ENCODE measurements around the gene CHD1L. TPM values are rescaled to one million over a fixed set of nuclear protein-coding genes. Genes with fewer than 3 reads are reported as not detected.

Gene CHD1L
- total and polyA plus RNA-seq, 2 of the 13 experiments (the other 11 are each of a cell fraction or from before 2014, with no cell fraction given): 74.3 to 111 TPM

GRCh38 chr1:147241934-147242448 is 493 bp upstream of the CHD1L start (continued):
- TF ChIP-seq ETV6 (CRISPR knock-in tag; conservative IDR thresholded peaks at IDR 0.05): no peak
- TF ChIP-seq ZNF138 (CRISPR knock-in tag; IDR thresholded peaks at IDR 0.05; ENCODE audit: low read depth): no peak
- peak; percentile 2; the same call in 1 of the 2 replicates for TF ChIP-seq SMAD3 (CRISPR knock-in tag; IDR thresholded peaks at IDR 0.05)
- no peak for TF ChIP-seq BCL3 (CRISPR knock-in tag; IDR thresholded peaks at IDR 0.05)
- no peak for TF ChIP-seq ZNF580 (CRISPR knock-in tag; IDR thresholded peaks at IDR 0.05; ENCODE audit: borderline replicate concordance, low read depth)
- TF ChIP-seq ZNF766 (CRISPR knock-in tag; IDR thresholded peaks at IDR 0.05; ENCODE audit: borderline replicate concordance): no peak
- TF ChIP-seq ZNF552 (CRISPR knock-in tag; IDR thresholded peaks at IDR 0.05; ENCODE audit: borderline replicate concordance): no peak
- no peak for TF ChIP-seq FUBP1 (CRISPR knock-in tag; IDR thresholded peaks at IDR 0.05; ENCODE audit: borderline replicate concordance)
- TF ChIP-seq PAXIP1 (CRISPR knock-in tag; conservative IDR thresholded peaks at IDR 0.05): no peak
- 0 out of 2 replicates have a peak, but pooled peaks have one; percentile 6 for TF ChIP-seq DNMT3B (CRISPR knock-in tag; conservative IDR thresholded peaks at IDR 0.05)
- no peak for TF ChIP-seq ZBTB4 (CRISPR knock-in tag; IDR thresholded peaks at IDR 0.05; ENCODE audit: borderline replicate concordance)
- TF ChIP-seq ZNF788 (CRISPR knock-in tag; IDR thresholded peaks at IDR 0.05; ENCODE audit: borderline replicate concordance): no peak
- TF ChIP-seq ZC3H4 (CRISPR knock-in tag; IDR thresholded peaks at IDR 0.05; ENCODE audit: borderline replicate concordance): peak; percentile 59; the same call in 1 of the 2 replicates
- TF ChIP-seq ZMAT5 (CRISPR knock-in tag; IDR thresholded peaks at IDR 0.05; ENCODE audit: borderline replicate concordance, low read depth): no peak
- no peak for TF ChIP-seq MAZ (IDR thresholded peaks at IDR 0.05; ENCODE audit: borderline replicate concordance, low read depth, low read length)
- no peak for TF ChIP-seq MAZ (CRISPR knock-in tag; IDR thresholded peaks at IDR 0.05; ENCODE audit: low read depth)
- TF ChIP-seq TEAD3 (CRISPR knock-in tag; optimal IDR thresholded peaks at IDR 0.05; ENCODE audit: borderline replicate concordance): no peak
- no peak for TF ChIP-seq SOX5 (CRISPR knock-in tag; IDR thresholded peaks at IDR 0.05; ENCODE audit: borderline replicate concordance)
- no peak for TF ChIP-seq POLR2A (IDR thresholded peaks at IDR 0.05; ENCODE audit: insufficient read depth in 1 of 2, low read depth in 2 of 2, low read length in 2 of 2)
